Endodermal cell (in vitro differentiated cells): Measurements from ENCODE around the gene FAM186B. TPM values are rescaled to one million over a fixed set of nuclear protein-coding genes. Genes with fewer than 3 reads are reported as not detected.

Experiments used
- DNase-seq: peaks from one replicate; pipeline ENCODE4 v3.0.0-alpha.2; 2017
- H3K27ac ChIP-seq: 2 replicates; pipeline ENCODE4 v1.5.1; 2013; ENCODE audit warnings: mild to moderate bottlenecking, low read depth, low read length, moderate library complexity
- H3K27me3 ChIP-seq: 2 replicates; pipeline ENCODE4 v1.6.1; 2013; ENCODE audit warnings: mild to moderate bottlenecking, low read length, moderate library complexity; ENCODE audit not compliant: insufficient read depth, control insufficient read depth, poor library complexity, severe bottlenecking
- H3K36me3 ChIP-seq: 2 replicates; pipeline ENCODE4 v1.7.0; 2013; ENCODE audit warnings: mild to moderate bottlenecking, low read length, moderate library complexity; ENCODE audit not compliant: control insufficient read depth, insufficient read depth
- H3K4me1 ChIP-seq: one replicate; pipeline ENCODE4 v1.7.0; 2013; ENCODE audit warnings: low read length; ENCODE audit not compliant: control insufficient read depth, insufficient read depth
- H3K4me3 ChIP-seq: 2 replicates; pipeline ENCODE4 v1.5.1; 2013; ENCODE audit warnings: mild to moderate bottlenecking, low read length, moderate library complexity
- H3K9ac ChIP-seq: 2 replicates; pipeline ENCODE4 v1.6.1; 2013; ENCODE audit warnings: mild to moderate bottlenecking, low read length, moderate library complexity; ENCODE audit not compliant: poor library complexity, severe bottlenecking; ENCODE audit errors: extremely low read depth
- H3K9me3 ChIP-seq: 2 replicates; pipeline ENCODE4 v1.6.1; 2013; ENCODE audit warnings: mild to moderate bottlenecking, low read length, moderate library complexity; ENCODE audit not compliant: control insufficient read depth
- H3K27ac Mint-ChIP-seq: 2 replicates; pipeline ENCODE4 v1.8.0; 2020; ENCODE audit warnings: mixed read lengths
- H3K27me3 Mint-ChIP-seq: 2 replicates; pipeline ENCODE4 v1.8.0; 2021; ENCODE audit warnings: mild to moderate bottlenecking, mixed read lengths; ENCODE audit not compliant: insufficient read depth
- H3K36me3 Mint-ChIP-seq: 2 replicates; pipeline ENCODE4 v1.8.0; 2020; ENCODE audit warnings: low read depth, mixed read lengths
- H3K4me1 Mint-ChIP-seq: 2 replicates; pipeline ENCODE4 v1.8.0; 2020; ENCODE audit warnings: mixed read lengths
- H3K4me3 Mint-ChIP-seq: 2 replicates; pipeline ENCODE4 v1.8.0; 2020; ENCODE audit warnings: mild to moderate bottlenecking, moderate library complexity, mixed read lengths
- H3K9me3 Mint-ChIP-seq: 2 replicates; pipeline ENCODE4 v1.8.0; 2020; ENCODE audit warnings: mild to moderate bottlenecking, mixed read lengths
- CTCF ChIP-seq: fragments of 200-600 bp; sonication (generic); conservative IDR thresholded peaks from 2 replicates; pipeline ENCODE4 v1.5.0; 2021; ENCODE audit warnings: antibody characterized with exemption, mild to moderate bottlenecking
- WGBS, 2 experiments: methylation state at CpG; one replicate each; pipeline versions ENCODE4 v1.1.5 to v1.1.7; 2013; ENCODE audit warnings: missing lambda C conversion rate in 2 of 2, mixed read lengths in 1 of 2; ENCODE audit not compliant: insufficient coverage in 1 of 2, insufficient read length in 1 of 2; 5-methylcytosine and 5-hydroxymethylcytosine counted together
- total RNA-seq, 2 donors: library from RNA; stranded (reverse); fragmentation: NEBNext Ultra II Directional in 1 of 2; extraction: Animal tissue kit (Norgen Biotek cat#: 25700) in 1 of 2; gene quantifications; 2 replicates in 1 of 2; 3 replicates in 1 of 2; pipeline ENCODE4 v1.2.1, GENCODE V29; 2021

The FAM186B gene
- total RNA-seq, 2 donors from 2014 or later = 0.22 to 0.26 TPM

GRCh38 chr12:49567611-49568441 is 37.6 kb downstream of the FAM186B start, which contains the start of gene MCRS1:
Gene MCRS1, minus strand, starts transcription at chr12:49568142. Its CDS starts 1,411 bp downstream, at chr12:49566731.
- Histone ChIP-seq H3K4me3 (peak within 1 kb of the TSS; percentile 93), H3K27me3 (no peaks in the 10 kb centered on the region), H3K4me1 (peaks cover 4% of the 10 kb centered on the region), H3K9ac (peak within 1 kb of the TSS; percentile 84), H3K27ac (peak within 1 kb of the TSS; percentile 50), H3K36me3 (peaks cover 38% of the 10 kb centered on the region), H3K9me3 (peaks cover 19% of the 10 kb centered on the region)
- WGBS, 2 experiments = 0% methylated on average over 20 to 54 of the region's 54 CpGs
- no peaks in the 10 kb centered on the region for H3K27me3 Mint-ChIP-seq
- H3K27ac Mint-ChIP-seq = peak within 1 kb of the TSS; percentile 99
- peaks cover 11% of the 10 kb centered on the region for H3K9me3 Mint-ChIP-seq
- peak; percentile 97 for DNase-seq
- H3K4me3 Mint-ChIP-seq = peak within 1 kb of the TSS; percentile 90
- H3K36me3 Mint-ChIP-seq = peaks cover 39% of the 10 kb centered on the region
- peaks cover 12% of the 10 kb centered on the region for H3K4me1 Mint-ChIP-seq
- no peak for TF ChIP-seq CTCF

- H3K9me3 Mint-ChIP-seq = peaks cover 6% of the 10 kb centered on the region
- Histone ChIP-seq H3K4me1 (peaks cover 4% of the 10 kb centered on the region), H3K9me3 (peaks cover 14% of the 10 kb centered on the region), H3K27ac (no peak overlapping the region), H3K4me3 (peak overlapping the region; percentile 93), H3K36me3 (peaks cover 41% of the 10 kb centered on the region), H3K9ac (peak overlapping the region; percentile 84), H3K27me3 (no peaks in the 10 kb centered on the region)
- H3K4me1 Mint-ChIP-seq = peaks cover 12% of the 10 kb centered on the region
- DNase-seq = no peak
- peak overlapping the region; percentile 99 for H3K27ac Mint-ChIP-seq
- WGBS, 2 experiments = 5 to 16% methylated on average over 11 of the region's 11 CpGs
- H3K36me3 Mint-ChIP-seq = peaks cover 41% of the 10 kb centered on the region
- peak overlapping the region; percentile 90 for H3K4me3 Mint-ChIP-seq
- no peak for TF ChIP-seq CTCF
- no peaks in the 10 kb centered on the region for H3K27me3 Mint-ChIP-seq
Measured at GRCh38 chr12:49567302-49567610, 38.2 kb downstream of the FAM186B start.

- Mint-ChIP-seq H3K27ac (no peak overlapping the region), H3K36me3 (peaks cover 38% of the 10 kb centered on the region), H3K9me3 (no peaks in the 10 kb centered on the region), H3K4me1 (peaks cover 12% of the 10 kb centered on the region), H3K4me3 (peak overlapping the region; percentile 90), H3K27me3 (no peaks in the 10 kb centered on the region)
- H3K4me3 ChIP-seq = peak overlapping the region; percentile 93
- no peak overlapping the region for H3K27ac ChIP-seq
- DNase-seq = no peak
- no peak overlapping the region for H3K9ac ChIP-seq
- H3K27me3 ChIP-seq = no peaks in the 10 kb centered on the region
- H3K9me3 ChIP-seq = peaks cover 5% of the 10 kb centered on the region
- 94 to 97% methylated on average over 6 to 13 of the region's 13 CpGs for WGBS, 2 experiments
- TF ChIP-seq CTCF = no peak
- peaks cover 45% of the 10 kb centered on the region for H3K36me3 ChIP-seq
- peaks cover 4% of the 10 kb centered on the region for H3K4me1 ChIP-seq
Measured at GRCh38 chr12:49566361-49566760, 39.1 kb downstream of the FAM186B start.
